Measurements from ENCODE around the gene MRPL41. TPM values are rescaled to one million over a fixed set of nuclear protein-coding genes. Genes with fewer than 3 reads are reported as not detected.
A peak's percentile ranks its signal among the peaks of the same experiment; 100 is the strongest.

Gene MRPL41
- polyA plus RNA-seq, 2 of the 4 experiments (the other 2 are of a cell fraction) = 19.7 to 54.4 TPM

DNA sequence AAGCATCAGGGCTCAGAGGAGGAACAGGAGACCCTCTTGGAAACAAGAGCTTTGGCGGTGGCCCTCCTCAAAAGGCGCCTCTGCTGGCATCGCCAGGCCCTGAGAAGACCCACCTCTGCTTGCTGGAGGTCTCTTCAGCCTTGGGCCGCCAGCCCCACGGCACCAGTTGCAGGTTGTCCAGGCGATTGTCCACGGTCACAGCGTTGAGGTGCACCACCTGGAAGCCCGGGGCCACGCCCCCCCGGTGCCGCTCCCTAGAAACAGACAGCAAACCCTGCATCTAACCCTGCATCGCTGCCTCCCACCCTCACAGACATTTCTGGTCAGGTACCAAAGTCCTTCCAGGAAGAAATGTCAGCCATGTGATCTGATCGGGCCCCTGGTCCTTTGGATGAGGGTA lies 35.2 kb downstream of the MRPL41 start:
- POLR2A ChIA-PET = no interaction called here
- peaks cover 15% of the 10 kb centered on the region; the same call in 1 of the 3 replicates for H3K4me1 ChIP-seq
- DNase-seq (ENCODE audit: low read depth in 1 of 2, low spot score in 1 of 2) (no peak), FAIRE-seq (no peak), ATAC-seq (no peak)
- H3K4me2 ChIP-seq = no peak overlapping the region
- no peak for TF ChIP-seq HOXA7 (CRISPR knock-in tag; IDR thresholded peaks at IDR 0.05)
- no peak for TF ChIP-seq HOXB13 (CRISPR knock-in tag; IDR thresholded peaks at IDR 0.05; ENCODE audit: low read depth)
- no peak for TF ChIP-seq FOSL2 (IDR thresholded peaks at IDR 0.05)
- TF ChIP-seq FOSL2 (CRISPR knock-in tag; IDR thresholded peaks at IDR 0.05) = no peak
- TF ChIP-seq ZNF302 (CRISPR knock-in tag; IDR thresholded peaks at IDR 0.05) = no peak
- no peak for TF ChIP-seq CEBPB (IDR thresholded peaks at IDR 0.05)
- no peak for TF ChIP-seq CBX2 (IDR thresholded peaks at IDR 0.05; ENCODE audit: borderline replicate concordance, low read depth)
- no peak for TF ChIP-seq TFCP2L1 (CRISPR knock-in tag; IDR thresholded peaks at IDR 0.05)
- H3K27ac ChIP-seq = no peak overlapping the region
- 97% methylated on average over 7 of the region's 14 CpGs for WGBS (ENCODE audit: missing lambda C conversion rate)
- no peak overlapping the region for H3K4me3 ChIP-seq
- H3K9me3 ChIP-seq = no peaks in the 10 kb centered on the region
- CTCF ChIA-PET = interaction anchor here (1.2 to 18.5 kb wide), 3 partner anchors 6 to 28 kb away, joined by 3 to 175 read pairs (median 8); partner anchors contain the start of gene DPH7

DNA sequence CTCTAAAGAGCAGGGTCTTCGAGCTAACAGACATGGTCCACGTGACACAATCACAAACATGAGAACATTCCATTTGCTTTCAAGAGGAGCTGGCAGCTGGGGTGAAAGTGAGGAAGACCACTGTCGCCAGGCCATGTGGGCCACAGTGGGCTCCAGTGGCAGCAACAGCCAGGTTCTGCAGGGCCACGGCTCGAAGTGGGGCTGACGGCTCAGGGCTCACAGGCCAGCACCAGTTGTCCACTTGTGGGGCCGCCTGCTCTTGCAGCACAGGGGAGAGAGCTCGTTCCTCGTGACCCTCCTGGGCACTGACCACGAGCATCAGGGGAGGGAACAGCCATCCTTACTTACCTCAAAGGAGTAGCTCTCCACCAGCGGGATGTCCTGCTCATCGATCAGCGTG lies 36.6 kb downstream of the MRPL41 start:
- ChIA-PET CTCF (interaction anchor here (1.1 to 18.5 kb wide), 6 partner anchors 8 to 286 kb away, joined by 3 to 175 read pairs (median 5); partner anchors contain the start of genes DPH7 and NRARP), POLR2A (interaction anchor here (0.8 to 1.0 kb wide), 2 partner anchors 30 to 460 kb away, joined by 3 to 4 read pairs; partner anchors contain the start of gene EHMT1)
- no peak for TF ChIP-seq MAZ (IDR thresholded peaks at IDR 0.05; ENCODE audit: borderline replicate concordance, low read depth, low read length)
- TF ChIP-seq KDM1A (IDR thresholded peaks at IDR 0.05; ENCODE audit: low read depth) = no peak
- no peak for TF ChIP-seq SREBF2 (IDR thresholded peaks at IDR 0.05)
- TF ChIP-seq, protein P1, sequence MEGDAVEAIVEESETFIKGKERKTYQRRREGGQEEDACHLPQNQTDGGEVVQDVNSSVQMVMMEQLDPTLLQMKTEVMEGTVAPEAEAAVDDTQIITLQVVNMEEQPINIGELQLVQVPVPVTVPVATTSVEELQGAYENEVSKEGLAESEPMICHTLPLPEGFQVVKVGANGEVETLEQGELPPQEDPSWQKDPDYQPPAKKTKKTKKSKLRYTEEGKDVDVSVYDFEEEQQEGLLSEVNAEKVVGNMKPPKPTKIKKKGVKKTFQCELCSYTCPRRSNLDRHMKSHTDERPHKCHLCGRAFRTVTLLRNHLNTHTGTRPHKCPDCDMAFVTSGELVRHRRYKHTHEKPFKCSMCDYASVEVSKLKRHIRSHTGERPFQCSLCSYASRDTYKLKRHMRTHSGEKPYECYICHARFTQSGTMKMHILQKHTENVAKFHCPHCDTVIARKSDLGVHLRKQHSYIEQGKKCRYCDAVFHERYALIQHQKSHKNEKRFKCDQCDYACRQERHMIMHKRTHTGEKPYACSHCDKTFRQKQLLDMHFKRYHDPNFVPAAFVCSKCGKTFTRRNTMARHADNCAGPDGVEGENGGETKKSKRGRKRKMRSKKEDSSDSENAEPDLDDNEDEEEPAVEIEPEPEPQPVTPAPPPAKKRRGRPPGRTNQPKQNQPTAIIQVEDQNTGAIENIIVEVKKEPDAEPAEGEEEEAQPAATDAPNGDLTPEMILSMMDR (IDR thresholded peaks at IDR 0.05) = no peak
- TF ChIP-seq ZNF302 (CRISPR knock-in tag; IDR thresholded peaks at IDR 0.05) = no peak
- no peak for TF ChIP-seq TFCP2L1 (CRISPR knock-in tag; IDR thresholded peaks at IDR 0.05)
- TF ChIP-seq, protein P2, sequence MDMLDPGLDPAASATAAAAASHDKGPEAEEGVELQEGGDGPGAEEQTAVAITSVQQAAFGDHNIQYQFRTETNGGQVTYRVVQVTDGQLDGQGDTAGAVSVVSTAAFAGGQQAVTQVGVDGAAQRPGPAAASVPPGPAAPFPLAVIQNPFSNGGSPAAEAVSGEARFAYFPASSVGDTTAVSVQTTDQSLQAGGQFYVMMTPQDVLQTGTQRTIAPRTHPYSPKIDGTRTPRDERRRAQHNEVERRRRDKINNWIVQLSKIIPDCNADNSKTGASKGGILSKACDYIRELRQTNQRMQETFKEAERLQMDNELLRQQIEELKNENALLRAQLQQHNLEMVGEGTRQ (IDR thresholded peaks at IDR 0.05) = no peak
- no peak for TF ChIP-seq FOXS1 (CRISPR knock-in tag; IDR thresholded peaks at IDR 0.05)
- no peak for TF ChIP-seq NR3C1 (IDR thresholded peaks at IDR 0.05)
- TF ChIP-seq BHLHE40 (IDR thresholded peaks at IDR 0.05; ENCODE audit: low read depth, low read length) = no peak
- FAIRE-seq (no peak), ATAC-seq (no peak), DNase-seq (ENCODE audit: low read depth in 1 of 2, low spot score in 1 of 2) (no peak)
- H3K4me1 ChIP-seq = peaks cover 15% of the 10 kb centered on the region; the same call in 1 of the 3 replicates
- no peak overlapping the region for H3K27ac ChIP-seq
- H3K4me3 ChIP-seq = no peak overlapping the region
- 87% methylated on average over 13 of the region's 13 CpGs for WGBS (ENCODE audit: missing lambda C conversion rate)
- H3K9me3 ChIP-seq = no peaks in the 10 kb centered on the region
- H3K4me2 ChIP-seq = 0 out of 3 replicates have a peak overlapping the region, but pooled peaks have one; percentile 95

DNA sequence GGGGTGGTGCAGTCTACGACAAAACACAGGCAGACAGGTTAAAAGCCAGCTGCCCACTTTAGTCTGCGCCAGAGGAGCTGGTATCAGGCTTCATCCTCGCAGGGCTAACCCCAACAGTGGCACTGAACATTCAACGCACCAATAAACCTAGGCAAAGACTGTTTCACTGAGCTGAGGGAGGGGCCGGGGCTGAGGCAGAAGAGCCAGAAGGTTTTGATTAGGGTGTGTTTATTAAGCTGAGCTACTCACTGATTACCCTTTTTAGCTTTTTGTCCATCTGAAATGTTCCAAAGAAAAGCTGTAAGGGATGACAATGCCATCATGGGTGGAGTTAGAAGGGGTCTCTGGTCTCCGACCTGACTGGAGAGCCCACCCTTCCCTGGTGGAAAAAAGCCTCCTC lies 37.2 kb downstream of the MRPL41 start:
- FAIRE-seq (no peak), DNase-seq (ENCODE audit: low read depth in 1 of 2, low spot score in 1 of 2) (no peak), ATAC-seq (no peak)
- H3K4me3 ChIP-seq = peak overlapping the region; percentile 99
- WGBS (ENCODE audit: missing lambda C conversion rate) = 93% methylated on average over 6 of the region's 6 CpGs
- peaks cover 15% of the 10 kb centered on the region; the same call in 1 of the 3 replicates for H3K4me1 ChIP-seq
- ChIA-PET CTCF (interaction anchor here (1.1 to 18.5 kb wide), 6 partner anchors 8 to 287 kb away, joined by 3 to 175 read pairs (median 5); partner anchors contain the start of genes DPH7 and NRARP), POLR2A (interaction anchor here (0.8 to 1.0 kb wide), 2 partner anchors 30 to 461 kb away, joined by 3 to 4 read pairs; partner anchors contain the start of gene EHMT1)
- H3K4me2 ChIP-seq = peak overlapping the region; percentile 95
- peak overlapping the region in 1 of 2 experiments; percentile 95; a peak in 2 of 6 replicates for H3K27ac ChIP-seq
- no peaks in the 10 kb centered on the region for H3K9me3 ChIP-seq
- TF ChIP-seq MYC (IDR thresholded peaks at IDR 0.05; ENCODE audit: borderline replicate concordance, low read length) (no peak), FOXS1 (CRISPR knock-in tag; IDR thresholded peaks at IDR 0.05) (no peak), HOXA7 (CRISPR knock-in tag; IDR thresholded peaks at IDR 0.05) (no peak), FOSL2 (IDR thresholded peaks at IDR 0.05) (no peak), FOSL2 (CRISPR knock-in tag; IDR thresholded peaks at IDR 0.05) (no peak), JUN (IDR thresholded peaks at IDR 0.05) (no peak), RCOR1 (IDR thresholded peaks at IDR 0.05; ENCODE audit: low read depth, low read length) (no peak)
